ELF-1 (cell line): ENCODE results near the gene DYNLL1.
"Not testable (repeated sequence)": the region's sequence is repeated elsewhere in the genome, so short reads cannot be mapped to it uniquely, and the experiment has no call there.

Experiments
- DNase-seq: peaks from one replicate; pipeline ENCODE4 v3.0.0-alpha.2; 2016; ENCODE audit warnings: low read depth, low spot score

The DYNLL1 gene

GRCh38 chr12:120515496-120515895 lies 19.6 kb downstream of the DYNLL1 start:
- DNase-seq, result no peak

GRCh38 chr12:120519324-120519723 lies 23.4 kb downstream of the DYNLL1 start:
- DNase-seq, result not testable (repeated sequence)

GRCh38 chr12:120522568-120522967 lies 26.7 kb downstream of the DYNLL1 start:
- no peak for DNase-seq

- peak; percentile 91 for DNase-seq
These were observed 33.1 kb downstream of the DYNLL1 start, which contains the start of gene COQ5 for GRCh38 chr12:120528861-120529525. TSS of gene COQ5 (minus strand) at chr12:120529158. CDS start at chr12:120529141, 17 bp downstream.

- DNase-seq, result peak; percentile 55
These were observed 33.9 kb downstream of the DYNLL1 start for GRCh38 chr12:120529641-120530417.

GRCh38 chr12:120530418-120530761 lies 34.5 kb downstream of the DYNLL1 start:
- DNase-seq, result not testable (repeated sequence)

- DNase-seq, result no peak
These were observed 36.9 kb downstream of the DYNLL1 start for GRCh38 chr12:120532701-120533238.

GRCh38 chr12:120534203-120534702 lies 38.3 kb downstream of the DYNLL1 start, which contains the start of gene RNF10:
TSS of gene RNF10 (plus strand) at chr12:120534356. CDS start at chr12:120534812, 456 bp downstream.
- DNase-seq, result peak; percentile 86

- peak; percentile 74 for DNase-seq
These were observed 39.1 kb downstream of the DYNLL1 start for GRCh38 chr12:120534703-120535655.

- peak; percentile 13 for DNase-seq
These were observed 40.3 kb downstream of the DYNLL1 start for GRCh38 chr12:120536064-120536791.

- no peak for DNase-seq
These were observed 41.9 kb downstream of the DYNLL1 start for GRCh38 chr12:120537856-120538220.

- DNase-seq, result peak; percentile 16
These were observed 42.6 kb downstream of the DYNLL1 start for GRCh38 chr12:120538281-120539156.

- no peak for DNase-seq
These were observed 43.4 kb downstream of the DYNLL1 start for GRCh38 chr12:120539303-120539702.

GRCh38 chr12:120540445-120540844 lies 44.5 kb downstream of the DYNLL1 start:
- DNase-seq, result no peak

- no peak for DNase-seq
These were observed 46.3 kb downstream of the DYNLL1 start for GRCh38 chr12:120542166-120542565.

- DNase-seq, result no peak
These were observed 48.8 kb downstream of the DYNLL1 start for GRCh38 chr12:120544691-120545090.

GRCh38 chr12:120546050-120546386 lies 50.1 kb downstream of the DYNLL1 start:
- no peak for DNase-seq
